ENCODE results near the gene COA7. TPM values are rescaled to one million over a fixed set of nuclear protein-coding genes. Genes with fewer than 3 reads are reported as not detected.

The COA7 gene
- total and polyA plus RNA-seq, 10 donors = 1.9 to 12.8 (median 7.8) TPM

- H3K9me3 ChIP-seq = no peaks in the 10 kb centered on the region
- WGBS, 5 donors = 46 to 78% (median 53%) methylated on average over 3 of the region's 3 CpGs
- no peak overlapping the region for H3K27ac ChIP-seq
- H3K4me3 ChIP-seq = no peak overlapping the region
- TF ChIP-seq CTCF (IDR thresholded peaks at IDR 0.05 in 8 of 11, conservative IDR thresholded peaks at IDR 0.05 in 3 of 11) (no peak), POLR2AphosphoS5 (IDR thresholded peaks at IDR 0.05) (no peak), POLR2A (IDR thresholded peaks at IDR 0.05) (no peak)
- no peak for DNase-seq
- H3K27me3 ChIP-seq (replicated peaks in 1 of 7) = no peaks in the 10 kb centered on the region
- peaks cover 0 to 13% (median 0%) of the 10 kb centered on the region in 6 donors for H3K36me3 ChIP-seq
- intact Hi-C loops (cut with DNase I; ENCODE audit: low total_unique reads) = no loop called here
- H3K4me1 ChIP-seq = peaks cover 0 to 6% (median 1%) of the 10 kb centered on the region in 6 donors
These were observed 37.3 kb downstream of the COA7 start for GRCh38 chr1:52660807-52661206.

GRCh38 chr1:52659851-52660596, 38.1 kb downstream of the COA7 start:
- intact Hi-C loops (cut with DNase I; ENCODE audit: low total_unique reads) = no loop called here
- WGBS, 5 donors = 76 to 89% (median 82%) methylated on average over 13 of the region's 13 CpGs

GRCh38 chr1:52659356-52659755, 38.8 kb downstream of the COA7 start:
- no peak overlapping the region for H3K27ac ChIP-seq
- H3K4me3 ChIP-seq = no peak overlapping the region
- no peaks in the 10 kb centered on the region for H3K4me1 ChIP-seq
- H3K27me3 ChIP-seq (replicated peaks in 1 of 7) = no peaks in the 10 kb centered on the region
- intact Hi-C loops (cut with DNase I; ENCODE audit: low total_unique reads) = no loop called here
- DNase-seq = no peak
- peaks cover 0 to 13% (median 0%) of the 10 kb centered on the region in 6 donors for H3K36me3 ChIP-seq
- H3K9me3 ChIP-seq = no peaks in the 10 kb centered on the region
- TF ChIP-seq CTCF (IDR thresholded peaks at IDR 0.05 in 8 of 11, conservative IDR thresholded peaks at IDR 0.05 in 3 of 11) (no peak), POLR2A (IDR thresholded peaks at IDR 0.05) (no peak), POLR2AphosphoS5 (IDR thresholded peaks at IDR 0.05) (no peak)
- 89 to 94% (median 90%) methylated on average over 3 of the region's 3 CpGs for WGBS, 5 donors

More at GRCh38 chr1:52659851-52660596, 38.1 kb downstream of the COA7 start:
- Histone ChIP-seq H3K4me1 (no peaks in the 10 kb centered on the region), H3K4me3 (no peak overlapping the region), H3K36me3 (peaks cover 0 to 13% (median 0%) of the 10 kb centered on the region in 6 donors), H3K27ac (no peak overlapping the region), H3K27me3 (replicated peaks in 1 of 7) (no peaks in the 10 kb centered on the region), H3K9me3 (no peaks in the 10 kb centered on the region)
- TF ChIP-seq POLR2A (IDR thresholded peaks at IDR 0.05) (no peak), CTCF (IDR thresholded peaks at IDR 0.05 in 8 of 11, conservative IDR thresholded peaks at IDR 0.05 in 3 of 11) (no peak), POLR2AphosphoS5 (IDR thresholded peaks at IDR 0.05) (no peak)
- DNase-seq = no peak

- no peak overlapping the region for H3K27ac ChIP-seq
- intact Hi-C loops (cut with DNase I; ENCODE audit: low total_unique reads) = no loop called here
- 88 to 94% (median 91%) methylated on average over 1 of the region's 1 CpG for WGBS, 5 donors
These were observed 39.4 kb downstream of the COA7 start for GRCh38 chr1:52658795-52659194.

More at GRCh38 chr1:52658795-52659194, 39.4 kb downstream of the COA7 start:
- DNase-seq = no peak
- H3K9me3 ChIP-seq = no peaks in the 10 kb centered on the region
- H3K4me1 ChIP-seq = no peaks in the 10 kb centered on the region
- TF ChIP-seq CTCF (IDR thresholded peaks at IDR 0.05 in 8 of 11, conservative IDR thresholded peaks at IDR 0.05 in 3 of 11) (no peak), POLR2AphosphoS5 (IDR thresholded peaks at IDR 0.05) (no peak), POLR2A (IDR thresholded peaks at IDR 0.05) (no peak)
- H3K36me3 ChIP-seq = peaks cover 0 to 13% (median 0%) of the 10 kb centered on the region in 6 donors
- no peaks in the 10 kb centered on the region for H3K27me3 ChIP-seq (replicated peaks in 1 of 7)
- H3K4me3 ChIP-seq = no peak overlapping the region
